Myometrial cell (primary cell): Measurements from ENCODE around the gene CDX1. TPM values are rescaled to one million over a fixed set of nuclear protein-coding genes. Genes with fewer than 3 reads are reported as not detected.

Experiments used
- total RNA-seq: library from RNA; depleted of rRNA; stranded (reverse); fragments of >200 nt; gene quantifications from 2 replicates; pipeline ENCODE4 v1.2.3, GENCODE V29; 2015

CDX1 gene
- total RNA-seq = not detected in 2 replicates

DNA sequence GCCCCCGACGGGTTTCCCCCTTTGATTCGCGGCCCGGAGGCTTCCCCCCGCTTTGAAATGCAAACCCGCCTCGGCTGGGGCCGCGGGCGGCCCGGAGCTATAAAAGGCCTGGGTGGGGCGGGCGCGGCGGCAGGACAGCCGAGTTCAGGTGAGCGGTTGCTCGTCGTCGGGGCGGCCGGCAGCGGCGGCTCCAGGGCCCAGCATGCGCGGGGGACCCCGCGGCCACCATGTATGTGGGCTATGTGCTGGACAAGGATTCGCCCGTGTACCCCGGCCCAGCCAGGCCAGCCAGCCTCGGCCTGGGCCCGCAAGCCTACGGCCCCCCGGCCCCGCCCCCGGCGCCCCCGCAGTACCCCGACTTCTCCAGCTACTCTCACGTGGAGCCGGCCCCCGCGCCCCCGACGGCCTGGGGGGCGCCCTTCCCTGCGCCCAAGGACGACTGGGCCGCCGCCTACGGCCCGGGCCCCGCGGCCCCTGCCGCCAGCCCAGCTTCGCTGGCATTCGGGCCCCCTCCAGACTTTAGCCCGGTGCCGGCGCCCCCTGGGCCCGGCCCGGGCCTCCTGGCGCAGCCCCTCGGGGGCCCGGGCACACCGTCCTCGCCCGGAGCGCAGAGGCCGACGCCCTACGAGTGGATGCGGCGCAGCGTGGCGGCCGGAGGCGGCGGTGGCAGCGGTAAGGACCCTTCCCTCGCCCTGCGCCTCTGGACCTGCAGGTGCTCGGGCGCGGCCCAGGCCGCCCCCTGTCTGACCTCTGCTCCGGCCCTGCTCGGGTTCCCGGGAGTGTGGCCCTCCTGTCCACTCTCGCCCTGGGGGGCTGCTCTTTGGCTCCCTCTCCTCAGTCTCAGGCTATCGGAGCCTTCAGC, at the start of gene CDX1:
Gene CDX1, plus strand, starts transcription at position 129 of the 862 bp plus-strand sequence. Its CDS starts 99 bp downstream, at position 228.

DNA sequence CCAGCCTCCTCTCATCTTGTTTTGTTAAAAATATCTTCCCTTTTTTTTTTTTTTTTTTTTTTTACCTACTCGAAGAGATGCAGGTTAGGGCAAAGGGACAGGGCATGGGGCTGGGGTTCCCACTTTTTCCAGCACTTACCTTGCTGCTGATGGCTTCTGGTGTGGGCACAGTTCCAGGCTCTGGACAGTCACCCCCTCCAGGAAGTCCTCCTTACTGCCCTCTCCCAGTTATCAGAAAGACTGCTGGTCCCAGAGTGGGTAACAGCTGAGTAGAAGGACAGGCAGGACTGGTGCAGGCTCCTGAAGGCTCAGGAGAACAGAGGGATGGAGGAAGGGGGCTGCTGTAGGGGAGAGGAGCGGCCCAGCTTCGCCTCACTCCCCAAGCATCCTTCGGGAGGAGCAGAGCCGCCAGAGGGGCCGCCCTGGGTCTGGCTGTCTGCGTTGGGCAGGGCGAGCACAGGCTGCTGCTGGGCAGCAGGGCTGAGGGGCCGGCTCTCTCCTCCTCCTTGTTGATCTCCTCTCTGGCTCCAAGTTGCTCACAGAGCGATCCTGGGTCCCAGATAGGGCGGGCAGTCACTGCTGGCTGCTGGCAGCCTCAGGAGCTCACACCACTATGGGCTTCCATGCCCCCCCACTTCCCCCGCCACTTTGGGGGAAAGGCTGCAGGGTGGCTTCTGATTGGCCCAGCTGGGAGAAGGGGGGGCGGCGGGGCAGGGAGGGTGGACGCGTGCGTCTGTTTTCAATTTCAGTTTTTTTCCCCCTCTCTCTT, 11.1 kb upstream of the CDX1 start, which contains the start of gene PDGFRB:
Gene PDGFRB, minus strand, starts transcription at position 588 of the 769 bp plus-strand sequence. CDS start 18,798 bp downstream, outside the sequence.

GRCh38 chr5:150189728-150190502, 23.3 kb downstream of the CDX1 start, which contains the start of gene SLC6A7:
SLC6A7 (plus strand) TSS chr5:150190062; CDS start chr5:150190328, 266 bp downstream.

Other genes starting within 250 kb of the CDX1 start
- not detected in 2 replicates for gene PDE6A, start 222.0 kb upstream of the CDX1 start, total RNA-seq
- 8.1 and 9.0 TPM in 2 replicates for gene SLC26A2, start 206.0 kb upstream of the CDX1 start, total RNA-seq
- gene TIGD6, start 166.1 kb upstream of the CDX1 start, total RNA-seq = 4.6 and 6.6 TPM in 2 replicates
- gene HMGXB3, start 166.0 kb upstream of the CDX1 start, total RNA-seq = 36.3 and 38.8 TPM in 2 replicates
- gene CSF1R, start 80.2 kb upstream of the CDX1 start, total RNA-seq = 0.18 and 0.29 TPM in 2 replicates
- 138 and 149 TPM in 2 replicates for gene PDGFRB, start 10.9 kb upstream of the CDX1 start, total RNA-seq
- not detected in 2 replicates for gene SLC6A7, start 23.3 kb downstream of the CDX1 start, total RNA-seq
- 0.18 and 0.29 TPM in 2 replicates for gene CAMK2A, start 123.0 kb downstream of the CDX1 start, total RNA-seq
- gene ARSI, start 136.1 kb downstream of the CDX1 start, total RNA-seq = 1.2 and 1.8 TPM in 2 replicates
- gene TCOF1, start 190.9 kb downstream of the CDX1 start, total RNA-seq = 37.8 and 39.5 TPM in 2 replicates
- gene CD74, start 246.1 kb downstream of the CDX1 start, total RNA-seq = 9.9 and 10.7 TPM in 2 replicates